LNCaP clone FGC (cell line): Measurements from ENCODE around the gene MGRN1.

ENCODE experiments used
- DNase-seq: peaks from one replicate; pipeline ENCODE4 v3.0.0-alpha.2; 2011; ENCODE audit warnings: low read depth
- H3K4me3 ChIP-seq: 2 replicates; pipeline ENCODE4 v1.5.1; 2011; ENCODE audit warnings: mild to moderate bottlenecking, low read depth, low read length, control low read depth
- TF ChIP-seq, protein P1 (sequence below): IDR thresholded peaks from 2 replicates; pipeline ENCODE4 v1.5.1; 2012; ENCODE audit warnings: mild to moderate bottlenecking; ENCODE audit not compliant: control insufficient read depth, insufficient read depth; ENCODE audit errors: extremely low read depth

Gene MGRN1

DNA sequence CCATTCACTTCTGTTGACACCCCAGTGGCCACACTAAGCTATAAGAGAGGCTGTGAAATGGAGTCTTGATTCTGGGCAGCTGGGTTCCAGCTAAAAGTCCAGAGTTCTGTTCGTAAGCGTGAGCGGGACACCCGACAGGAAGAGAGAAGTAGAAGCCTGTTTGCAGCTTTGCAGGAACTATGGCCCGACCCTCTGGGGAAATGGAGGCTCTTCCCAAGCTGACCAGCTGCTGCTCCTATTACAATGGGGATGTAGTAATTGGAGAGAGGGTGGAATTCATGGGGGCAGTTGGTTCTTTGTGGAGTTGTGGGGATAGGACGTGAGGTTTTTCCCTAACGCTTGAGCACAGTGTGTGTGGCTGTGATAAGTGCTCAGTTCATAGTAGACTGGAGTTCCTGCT lies 38.3 kb upstream of the MGRN1 start:
- no peak for DNase-seq
- TF ChIP-seq, protein P1, sequence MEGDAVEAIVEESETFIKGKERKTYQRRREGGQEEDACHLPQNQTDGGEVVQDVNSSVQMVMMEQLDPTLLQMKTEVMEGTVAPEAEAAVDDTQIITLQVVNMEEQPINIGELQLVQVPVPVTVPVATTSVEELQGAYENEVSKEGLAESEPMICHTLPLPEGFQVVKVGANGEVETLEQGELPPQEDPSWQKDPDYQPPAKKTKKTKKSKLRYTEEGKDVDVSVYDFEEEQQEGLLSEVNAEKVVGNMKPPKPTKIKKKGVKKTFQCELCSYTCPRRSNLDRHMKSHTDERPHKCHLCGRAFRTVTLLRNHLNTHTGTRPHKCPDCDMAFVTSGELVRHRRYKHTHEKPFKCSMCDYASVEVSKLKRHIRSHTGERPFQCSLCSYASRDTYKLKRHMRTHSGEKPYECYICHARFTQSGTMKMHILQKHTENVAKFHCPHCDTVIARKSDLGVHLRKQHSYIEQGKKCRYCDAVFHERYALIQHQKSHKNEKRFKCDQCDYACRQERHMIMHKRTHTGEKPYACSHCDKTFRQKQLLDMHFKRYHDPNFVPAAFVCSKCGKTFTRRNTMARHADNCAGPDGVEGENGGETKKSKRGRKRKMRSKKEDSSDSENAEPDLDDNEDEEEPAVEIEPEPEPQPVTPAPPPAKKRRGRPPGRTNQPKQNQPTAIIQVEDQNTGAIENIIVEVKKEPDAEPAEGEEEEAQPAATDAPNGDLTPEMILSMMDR, result no peak
- H3K4me3 ChIP-seq, result no peak overlapping the region

DNA sequence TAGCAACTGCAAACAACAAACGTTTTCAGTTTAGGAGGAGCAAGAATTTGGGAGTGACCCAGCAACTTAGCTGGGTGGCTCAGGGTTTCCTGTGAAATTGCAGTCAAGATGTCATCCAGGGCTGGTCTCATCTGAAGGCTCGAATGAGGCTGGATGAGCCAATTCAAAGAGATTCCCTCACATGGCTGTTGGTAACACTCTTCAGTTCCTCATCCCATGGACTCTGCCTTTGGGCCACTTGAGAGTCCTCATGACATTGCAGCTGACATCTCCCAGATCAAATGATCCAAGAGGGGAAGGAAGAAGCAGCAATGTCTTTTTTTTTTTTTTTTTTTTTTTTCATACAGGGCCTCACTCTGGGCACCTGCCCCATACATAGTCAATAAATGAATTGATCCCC lies 36.2 kb upstream of the MGRN1 start:
- H3K4me3 ChIP-seq, result no peak overlapping the region
- TF ChIP-seq, protein P1, result no peak
- DNase-seq, result no peak

DNA sequence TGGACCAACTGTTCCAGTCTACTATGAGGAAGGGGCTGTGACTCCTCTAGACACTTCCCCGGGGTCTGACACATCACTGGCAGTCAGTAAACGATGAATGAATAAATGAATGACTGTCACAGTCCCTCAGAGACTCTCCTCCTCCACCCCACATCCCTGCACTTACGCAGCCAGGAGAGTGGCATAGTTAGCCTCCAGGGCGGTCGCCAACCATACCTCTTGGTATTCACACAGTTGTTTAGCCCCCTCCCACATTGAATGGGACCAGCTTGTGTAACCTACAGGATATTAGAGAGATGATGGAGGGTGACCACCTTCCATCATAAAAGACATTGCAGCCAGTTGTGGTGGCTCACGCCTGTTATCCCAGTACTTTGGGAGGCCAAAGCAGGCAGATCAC lies 35.7 kb upstream of the MGRN1 start:
- no peak overlapping the region for H3K4me3 ChIP-seq
- no peak for DNase-seq
- TF ChIP-seq, protein P1, result no peak

DNA sequence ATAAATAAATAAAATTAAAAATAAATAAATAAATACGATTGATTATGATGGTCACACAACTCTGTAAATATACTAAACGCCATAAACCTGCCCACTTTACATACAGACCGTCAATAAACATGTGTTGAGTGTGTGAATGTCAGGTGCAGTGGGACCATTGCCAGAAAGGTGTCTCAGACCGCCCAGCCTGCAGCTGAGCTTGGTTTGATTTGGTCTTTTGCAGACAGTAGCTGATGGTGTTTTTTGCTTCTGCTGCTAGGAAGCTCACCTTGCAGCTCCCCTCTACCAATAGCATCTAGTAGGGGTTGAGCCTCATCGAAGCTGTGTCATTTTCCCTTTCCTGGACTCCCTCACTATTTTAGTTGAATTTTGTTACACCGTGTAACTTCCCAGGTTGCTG lies 33.4 kb upstream of the MGRN1 start:
- TF ChIP-seq, protein P1, result no peak
- no peak for DNase-seq
- no peak overlapping the region for H3K4me3 ChIP-seq

DNA sequence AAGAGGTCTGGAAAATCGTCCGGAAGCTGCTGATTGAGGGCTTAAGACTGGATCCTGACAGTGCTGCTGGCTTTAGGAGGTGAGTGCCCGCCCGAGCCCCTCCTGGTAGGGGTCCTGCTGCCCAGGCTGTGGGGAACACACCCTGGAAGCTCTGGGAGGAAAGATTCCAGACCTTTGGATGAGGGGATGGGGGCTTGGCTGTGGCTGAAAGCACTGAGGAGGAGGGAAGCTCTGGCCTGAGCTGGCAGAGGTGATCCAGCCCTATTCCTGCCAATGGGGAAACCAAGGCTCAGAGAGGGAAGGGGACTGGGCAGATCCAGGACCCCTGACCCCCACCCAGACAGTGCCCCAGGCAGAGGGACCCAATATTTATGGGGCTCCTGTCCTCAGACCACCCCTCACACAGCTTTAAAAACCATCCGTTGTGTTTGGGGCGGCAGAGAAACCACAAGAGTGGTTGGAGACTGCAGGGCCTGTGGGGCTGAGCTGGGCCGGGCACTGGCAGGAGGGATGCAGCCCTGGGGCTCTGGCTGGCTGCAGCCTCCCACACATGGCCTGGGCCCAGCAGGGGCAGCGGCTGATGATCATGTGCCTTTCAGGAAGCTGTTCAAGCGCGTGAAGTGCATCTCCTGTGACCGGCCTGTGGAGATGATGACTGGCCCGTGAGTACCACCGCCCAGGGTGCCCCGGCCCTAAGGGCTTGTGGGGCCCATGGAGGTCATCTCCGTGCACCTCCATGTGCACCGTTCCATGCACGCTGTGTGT lies 32.7 kb upstream of the MGRN1 start:
- TF ChIP-seq, protein P1, result no peak
- DNase-seq, result no peak
- H3K4me3 ChIP-seq, result no peak overlapping the region

DNA sequence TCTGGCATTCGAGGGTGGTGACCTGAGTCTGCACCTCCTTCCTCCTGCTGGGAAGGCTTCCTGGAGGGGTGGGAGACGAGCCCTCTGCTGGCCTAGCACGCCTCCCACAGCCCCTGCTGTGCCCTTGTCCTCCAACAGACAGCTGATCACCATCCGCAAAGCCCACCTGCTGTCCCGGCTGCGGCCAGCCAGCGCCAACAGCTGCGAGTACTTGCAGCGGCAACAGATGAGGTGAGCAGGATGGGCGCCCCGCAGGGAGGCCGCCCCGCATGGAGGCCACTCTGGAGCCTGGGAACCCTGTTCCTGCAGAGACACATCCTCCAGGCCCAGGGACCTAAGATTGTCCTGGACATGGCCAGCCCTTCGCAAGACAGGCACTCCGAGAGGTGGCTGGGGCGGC lies 31.5 kb upstream of the MGRN1 start:
- TF ChIP-seq, protein P1, result no peak
- DNase-seq, result no peak
- H3K4me3 ChIP-seq, result no peak overlapping the region
